ENCODE data around the gene AKAP6. TPM values are rescaled to one million over a fixed set of nuclear protein-coding genes. Genes with fewer than 3 reads are reported as not detected.

The AKAP6 gene
- total and polyA plus RNA-seq, 9 donors, result 25.4 to 87.1 (median 59.6) TPM

- peak; percentile 87 for DNase-seq
- Histone ChIP-seq H3K9me3 (replicated peaks; ENCODE audit: control insufficient read depth, low read depth, low read length) (no peaks in the 10 kb centered on the region), H3K4me3 (ENCODE audit: low read length) (no peak overlapping the region), H3K27me3 (ENCODE audit: control insufficient read depth, insufficient read depth, low read length) (no peaks in the 10 kb centered on the region), H3K27ac (ENCODE audit: low read length) (no peak overlapping the region), H3K4me1 (ENCODE audit: control insufficient read depth, insufficient read depth, low read length) (peaks cover 3% of the 10 kb centered on the region), H3K36me3 (ENCODE audit: control insufficient read depth, insufficient read depth, low read length) (no peaks in the 10 kb centered on the region)
- no CpG with 5 or more reads among the region's 1 CpG for WGBS (ENCODE audit: insufficient coverage)
Measured at GRCh38 chr14:32719601-32720000, 390.5 kb downstream of the AKAP6 start.

DNA sequence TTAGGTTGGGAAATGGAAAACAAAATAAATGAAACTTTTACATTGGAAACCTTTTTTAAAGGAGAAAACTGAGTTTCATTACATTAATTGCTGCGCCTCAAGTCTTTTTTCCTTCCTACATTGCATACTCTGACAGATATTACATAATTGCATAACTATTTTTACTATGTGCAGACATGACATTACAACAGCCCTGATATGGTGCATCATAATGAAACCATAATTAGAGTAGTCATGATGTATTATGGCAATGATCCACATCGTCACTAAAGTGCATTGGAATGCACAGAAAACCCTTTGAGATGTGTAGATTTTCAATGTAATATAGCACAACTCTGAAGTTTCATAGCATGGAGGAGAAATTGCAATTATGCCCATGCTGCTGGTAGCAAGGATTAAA lies 391.8 kb downstream of the AKAP6 start:
- no peaks in the 10 kb centered on the region for H3K9me3 ChIP-seq (replicated peaks; ENCODE audit: control insufficient read depth, low read depth, low read length)
- no peak overlapping the region for H3K4me3 ChIP-seq (ENCODE audit: low read length)
- no peaks in the 10 kb centered on the region for H3K36me3 ChIP-seq (ENCODE audit: control insufficient read depth, insufficient read depth, low read length)
- DNase-seq, result peak; percentile 50
- peaks cover 5% of the 10 kb centered on the region for H3K4me1 ChIP-seq (ENCODE audit: control insufficient read depth, insufficient read depth, low read length)
- WGBS (ENCODE audit: insufficient coverage), result no CpG with 5 or more reads among the region's 2 CpGs
- no peaks in the 10 kb centered on the region for H3K27me3 ChIP-seq (ENCODE audit: control insufficient read depth, insufficient read depth, low read length)
- no peak overlapping the region for H3K27ac ChIP-seq (ENCODE audit: low read length)

DNA sequence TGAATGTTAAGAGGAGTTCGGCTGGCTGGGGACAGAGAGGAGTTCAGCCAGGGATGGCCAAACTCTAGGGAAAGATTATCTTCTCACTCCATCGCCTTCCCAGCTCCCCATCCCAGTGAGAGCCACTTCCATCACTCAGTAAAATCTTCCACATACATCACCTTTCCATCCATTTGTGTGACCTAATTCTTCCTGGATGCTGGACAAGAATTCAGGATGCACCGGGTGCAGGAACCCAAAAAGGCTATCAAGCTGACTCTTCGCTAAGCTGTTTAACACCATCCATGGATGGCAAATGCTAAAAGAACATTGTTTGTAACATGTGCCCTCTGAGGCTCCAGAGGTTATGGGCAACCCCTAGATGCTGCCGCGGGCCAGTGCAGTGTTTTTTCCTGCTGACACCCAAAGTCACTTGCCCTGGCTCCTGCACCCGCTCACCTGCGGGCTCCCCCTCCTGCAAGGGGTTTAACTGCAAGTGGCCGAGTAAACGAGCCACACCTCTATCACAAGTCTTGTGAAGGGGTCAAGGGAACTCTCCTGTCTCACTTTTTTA lies 393.6 kb downstream of the AKAP6 start:
- Histone ChIP-seq H3K4me1 (ENCODE audit: control insufficient read depth, insufficient read depth, low read length) (peaks cover 5% of the 10 kb centered on the region), H3K4me3 (ENCODE audit: low read length) (no peak overlapping the region), H3K9me3 (replicated peaks; ENCODE audit: control insufficient read depth, low read depth, low read length) (no peaks in the 10 kb centered on the region), H3K27ac (ENCODE audit: low read length) (no peak overlapping the region), H3K36me3 (ENCODE audit: control insufficient read depth, insufficient read depth, low read length) (no peaks in the 10 kb centered on the region), H3K27me3 (ENCODE audit: control insufficient read depth, insufficient read depth, low read length) (no peaks in the 10 kb centered on the region)
- WGBS (ENCODE audit: insufficient coverage), result 81% methylated on average over 7 of the region's 10 CpGs
- DNase-seq, result no peak

DNA sequence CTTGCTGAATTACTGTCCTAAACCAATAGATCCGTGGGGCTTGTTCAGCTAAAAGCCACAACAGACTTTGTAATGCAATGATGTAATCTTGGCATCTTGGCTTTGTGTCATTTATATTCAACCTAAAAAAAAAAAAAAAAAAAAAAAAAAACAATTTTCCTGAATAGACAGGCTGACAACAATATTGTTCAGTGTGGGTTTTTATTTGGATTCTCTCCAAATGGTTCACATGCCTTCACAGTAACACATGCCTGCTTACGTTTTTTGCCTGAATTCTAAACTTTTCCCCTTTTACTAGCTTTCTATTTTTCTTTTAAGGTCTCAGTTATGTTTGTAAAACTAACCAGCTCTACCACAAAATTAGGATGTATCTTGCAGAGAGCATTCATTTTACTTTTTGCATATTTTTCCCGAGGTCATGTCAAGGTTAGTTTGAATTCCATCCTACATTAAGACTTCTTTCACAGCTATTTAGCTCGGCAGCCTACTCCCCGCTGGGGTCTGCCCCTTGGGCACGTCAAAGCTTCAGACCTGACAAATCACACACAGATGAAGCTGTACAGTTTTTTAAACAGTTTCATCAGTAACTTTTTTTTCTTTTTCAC lies 395.9 kb downstream of the AKAP6 start:
- H3K36me3 ChIP-seq (ENCODE audit: control insufficient read depth, insufficient read depth, low read length), result no peaks in the 10 kb centered on the region
- H3K4me1 ChIP-seq (ENCODE audit: control insufficient read depth, insufficient read depth, low read length), result peaks cover 5% of the 10 kb centered on the region
- H3K4me3 ChIP-seq (ENCODE audit: low read length), result peak overlapping the region; percentile 5
- H3K9me3 ChIP-seq (replicated peaks; ENCODE audit: control insufficient read depth, low read depth, low read length), result no peaks in the 10 kb centered on the region
- H3K27ac ChIP-seq (ENCODE audit: low read length), result peak overlapping the region; percentile 78
- peak; percentile 85 for DNase-seq
- 4% methylated on average over 4 of the region's 6 CpGs for WGBS (ENCODE audit: insufficient coverage)
- H3K27me3 ChIP-seq (ENCODE audit: control insufficient read depth, insufficient read depth, low read length), result no peaks in the 10 kb centered on the region

- WGBS (ENCODE audit: insufficient coverage), result no CpG with 5 or more reads among the region's 4 CpGs
- Histone ChIP-seq H3K4me1 (ENCODE audit: control insufficient read depth, insufficient read depth, low read length) (peaks cover 2% of the 10 kb centered on the region), H3K27ac (ENCODE audit: low read length) (no peak overlapping the region), H3K4me3 (ENCODE audit: low read length) (no peak overlapping the region), H3K36me3 (ENCODE audit: control insufficient read depth, insufficient read depth, low read length) (no peaks in the 10 kb centered on the region), H3K27me3 (ENCODE audit: control insufficient read depth, insufficient read depth, low read length) (no peaks in the 10 kb centered on the region), H3K9me3 (replicated peaks; ENCODE audit: control insufficient read depth, low read depth, low read length) (no peaks in the 10 kb centered on the region)
- DNase-seq, result no peak
Measured at GRCh38 chr14:32726516-32726915, 397.4 kb downstream of the AKAP6 start.

GRCh38 chr14:32727832-32728231 lies 398.7 kb downstream of the AKAP6 start:
- H3K4me3 ChIP-seq (ENCODE audit: low read length), result no peak overlapping the region
- H3K4me1 ChIP-seq (ENCODE audit: control insufficient read depth, insufficient read depth, low read length), result peaks cover 2% of the 10 kb centered on the region
- no peaks in the 10 kb centered on the region for H3K27me3 ChIP-seq (ENCODE audit: control insufficient read depth, insufficient read depth, low read length)
- no peaks in the 10 kb centered on the region for H3K9me3 ChIP-seq (replicated peaks; ENCODE audit: control insufficient read depth, low read depth, low read length)
- no peak overlapping the region for H3K27ac ChIP-seq (ENCODE audit: low read length)
- no peaks in the 10 kb centered on the region for H3K36me3 ChIP-seq (ENCODE audit: control insufficient read depth, insufficient read depth, low read length)
- 88% methylated on average over 3 of the region's 5 CpGs for WGBS (ENCODE audit: insufficient coverage)
- peak; percentile 48 for DNase-seq

DNA sequence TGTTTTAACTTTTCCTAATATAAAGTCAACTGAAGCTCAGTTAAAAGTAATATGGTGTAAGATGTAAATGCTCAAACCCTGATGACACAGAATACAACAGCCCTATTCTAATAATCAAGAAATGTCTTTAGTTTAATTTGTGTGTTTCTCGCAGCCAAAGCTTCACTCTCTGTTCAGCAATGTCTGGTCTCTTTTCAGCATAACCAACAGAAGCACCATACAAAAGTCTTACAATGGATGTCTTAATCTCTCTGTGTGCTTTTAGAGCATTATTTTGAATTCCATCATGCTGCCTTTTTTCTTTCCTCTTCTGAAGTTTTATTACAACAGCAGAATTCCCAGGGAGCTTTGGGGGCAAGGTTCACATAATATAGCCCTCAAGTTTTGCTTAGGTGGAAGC lies 399.4 kb downstream of the AKAP6 start:
- WGBS (ENCODE audit: insufficient coverage), result no CpG with 5 or more reads among the region's 1 CpG
- no peak for DNase-seq

GRCh38 chr14:32728976-32729375 lies 399.9 kb downstream of the AKAP6 start:
- no CpG with 5 or more reads among the region's 5 CpGs for WGBS (ENCODE audit: insufficient coverage)
- no peaks in the 10 kb centered on the region for H3K9me3 ChIP-seq (replicated peaks; ENCODE audit: control insufficient read depth, low read depth, low read length)
- no peaks in the 10 kb centered on the region for H3K36me3 ChIP-seq (ENCODE audit: control insufficient read depth, insufficient read depth, low read length)
- H3K27ac ChIP-seq (ENCODE audit: low read length), result no peak overlapping the region
- H3K27me3 ChIP-seq (ENCODE audit: control insufficient read depth, insufficient read depth, low read length), result no peaks in the 10 kb centered on the region
- peaks cover 2% of the 10 kb centered on the region for H3K4me1 ChIP-seq (ENCODE audit: control insufficient read depth, insufficient read depth, low read length)
- DNase-seq, result no peak
- H3K4me3 ChIP-seq (ENCODE audit: low read length), result no peak overlapping the region

More for the DNA sequence above, 399.4 kb downstream of the AKAP6 start:
- no peaks in the 10 kb centered on the region for H3K36me3 ChIP-seq (ENCODE audit: control insufficient read depth, insufficient read depth, low read length)
- H3K27me3 ChIP-seq (ENCODE audit: control insufficient read depth, insufficient read depth, low read length), result no peaks in the 10 kb centered on the region
- H3K27ac ChIP-seq (ENCODE audit: low read length), result no peak overlapping the region
- H3K4me1 ChIP-seq (ENCODE audit: control insufficient read depth, insufficient read depth, low read length), result peaks cover 2% of the 10 kb centered on the region
- H3K9me3 ChIP-seq (replicated peaks; ENCODE audit: control insufficient read depth, low read depth, low read length), result no peaks in the 10 kb centered on the region
- H3K4me3 ChIP-seq (ENCODE audit: low read length), result no peak overlapping the region

DNA sequence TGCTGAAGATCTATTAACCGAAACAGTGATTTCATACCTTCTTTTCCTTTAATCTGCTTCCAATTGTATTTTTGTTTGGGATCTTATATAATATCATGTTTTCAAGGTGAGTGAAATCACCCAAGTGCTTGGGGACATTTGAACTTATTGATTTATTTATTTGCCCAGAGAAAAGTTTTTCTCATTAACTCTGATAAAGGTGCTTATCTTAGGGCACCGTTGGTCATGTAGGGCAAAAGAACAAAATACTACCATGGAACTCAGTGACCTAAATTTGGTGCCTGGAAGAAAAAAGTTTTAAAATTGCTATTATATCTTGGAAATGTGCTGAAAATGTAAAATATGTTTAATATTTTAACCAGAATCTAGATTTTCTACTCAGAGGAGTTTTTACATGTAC lies 402.2 kb downstream of the AKAP6 start:
- no peak overlapping the region for H3K4me3 ChIP-seq (ENCODE audit: low read length)
- H3K27ac ChIP-seq (ENCODE audit: low read length), result no peak overlapping the region
- H3K27me3 ChIP-seq (ENCODE audit: control insufficient read depth, insufficient read depth, low read length), result no peaks in the 10 kb centered on the region
- no peaks in the 10 kb centered on the region for H3K9me3 ChIP-seq (replicated peaks; ENCODE audit: control insufficient read depth, low read depth, low read length)
- H3K4me1 ChIP-seq (ENCODE audit: control insufficient read depth, insufficient read depth, low read length), result no peaks in the 10 kb centered on the region
- no CpG with 5 or more reads among the region's 2 CpGs for WGBS (ENCODE audit: insufficient coverage)
- H3K36me3 ChIP-seq (ENCODE audit: control insufficient read depth, insufficient read depth, low read length), result no peaks in the 10 kb centered on the region
- DNase-seq, result no peak

DNA sequence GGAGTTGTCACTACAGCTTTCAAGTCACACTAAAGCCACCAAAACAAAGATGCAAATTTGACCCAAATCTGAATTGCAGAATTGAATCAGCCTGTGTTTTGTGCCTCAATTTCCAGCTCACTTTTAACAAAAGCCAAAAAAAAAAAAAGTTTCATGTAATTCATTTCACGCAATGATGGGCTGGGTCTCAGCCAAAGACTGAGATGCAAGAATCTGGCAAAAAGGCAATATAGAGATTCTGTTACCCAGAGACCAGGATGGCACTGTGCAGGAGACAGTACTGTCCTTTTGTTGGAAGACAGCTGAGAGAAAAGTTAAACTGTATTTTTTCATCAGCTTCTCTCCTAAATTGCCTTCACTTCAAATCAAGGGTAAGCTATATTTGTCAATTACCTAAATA lies 403.9 kb downstream of the AKAP6 start:
- H3K36me3 ChIP-seq (ENCODE audit: control insufficient read depth, insufficient read depth, low read length), result no peaks in the 10 kb centered on the region
- no peaks in the 10 kb centered on the region for H3K27me3 ChIP-seq (ENCODE audit: control insufficient read depth, insufficient read depth, low read length)
- 100% methylated on average over 1 of the region's 1 CpG for WGBS (ENCODE audit: insufficient coverage)
- H3K4me3 ChIP-seq (ENCODE audit: low read length), result no peak overlapping the region
- DNase-seq, result peak; percentile 26
- no peak overlapping the region for H3K27ac ChIP-seq (ENCODE audit: low read length)
- no peaks in the 10 kb centered on the region for H3K4me1 ChIP-seq (ENCODE audit: control insufficient read depth, insufficient read depth, low read length)
- H3K9me3 ChIP-seq (replicated peaks; ENCODE audit: control insufficient read depth, low read depth, low read length), result no peaks in the 10 kb centered on the region

- DNase-seq, result no peak
- H3K9me3 ChIP-seq (replicated peaks; ENCODE audit: control insufficient read depth, low read depth, low read length), result no peaks in the 10 kb centered on the region
- no peaks in the 10 kb centered on the region for H3K27me3 ChIP-seq (ENCODE audit: control insufficient read depth, insufficient read depth, low read length)
- 69% methylated on average over 2 of the region's 3 CpGs for WGBS (ENCODE audit: insufficient coverage)
- H3K4me3 ChIP-seq (ENCODE audit: low read length), result no peak overlapping the region
- no peaks in the 10 kb centered on the region for H3K4me1 ChIP-seq (ENCODE audit: control insufficient read depth, insufficient read depth, low read length)
- H3K27ac ChIP-seq (ENCODE audit: low read length), result no peak overlapping the region
- H3K36me3 ChIP-seq (ENCODE audit: control insufficient read depth, insufficient read depth, low read length), result no peaks in the 10 kb centered on the region
Measured at GRCh38 chr14:32734261-32734660, 405.2 kb downstream of the AKAP6 start.

Data from muscle of leg (tissue), 11 donors.